ENCODE results near the gene C3orf22. TPM values are rescaled to one million over a fixed set of nuclear protein-coding genes. Genes with fewer than 3 reads are reported as not detected.
"Not testable (repeated sequence)": the region's sequence is repeated elsewhere in the genome, so short reads cannot be mapped to it uniquely, and the experiment has no call there.

The C3orf22 gene
- polyA plus RNA-seq, 3 donors = not detected

- Mint-ChIP-seq H3K9me3 (peaks cover 5 to 15% (median 10%) of the 10 kb centered on the region in 7 donors), H3K4me1 (peaks cover 5% of the 10 kb centered on the region), H3K27ac (no peak overlapping the region), H3K36me3 (peaks cover 0 to 2% of the 10 kb centered on the region in 2 donors), H3K27me3 (ENCODE audit: low read depth in 3 of 3) (peaks cover 0 to 1% (median 1%) of the 10 kb centered on the region in 3 donors), H3K4me3 (no peak overlapping the region)
- Histone ChIP-seq H3K9me3 (replicated peaks in 1 of 2; ENCODE audit: control insufficient read depth in 1 of 2, insufficient read depth in 1 of 2, low read length in 2 of 2) (peaks cover 0 to 7% of the 10 kb centered on the region in 2 donors), H3K9ac (ENCODE audit: insufficient read depth, low read length, poor library complexity, severe bottlenecking) (no peak overlapping the region), H3K79me2 (ENCODE audit: insufficient read depth, low read length) (no peaks in the 10 kb centered on the region), H3K36me3 (replicated peaks in 1 of 2; ENCODE audit: control insufficient read depth in 1 of 2, insufficient read depth in 2 of 2, low read length in 2 of 2) (no peaks in the 10 kb centered on the region), H4K20me1 (ENCODE audit: insufficient read depth, low read length) (no peaks in the 10 kb centered on the region), H3K27ac (ENCODE audit: low read depth in 1 of 2, low read length in 2 of 2) (no peak overlapping the region), H3K4me3 (replicated peaks in 1 of 3; ENCODE audit: low read depth in 2 of 3, low read length in 3 of 3) (no peak overlapping the region), H2AFZ (ENCODE audit: insufficient read depth, low read depth, low read length, poor library complexity, severe bottlenecking) (no peak overlapping the region), H3K4me2 (replicated peaks; ENCODE audit: extremely low read depth, low read length, poor library complexity, severe bottlenecking) (no peak overlapping the region), H3K4me1 (ENCODE audit: control insufficient read depth in 1 of 2, insufficient read depth in 2 of 2, low read length in 2 of 2) (no peaks in the 10 kb centered on the region), H3K27me3 (ENCODE audit: control insufficient read depth in 2 of 2, insufficient read depth in 2 of 2, low read length in 2 of 2) (no peaks in the 10 kb centered on the region)
- no peak for DNase-seq
- no peak for TF ChIP-seq CTCF (IDR thresholded peaks at IDR 0.05)
- WGBS (ENCODE audit: insufficient coverage) = 36% methylated on average over 1 of the region's 1 CpG
- intact Hi-C loops (cut with micrococcal nuclease) = no loop called here
Observed at GRCh38 chr3:126599101-126599500, 40.4 kb upstream of the C3orf22 start.

- H3K27ac ChIP-seq (ENCODE audit: low read depth in 1 of 2, low read length in 2 of 2); H3K4me3 Mint-ChIP-seq; H3K4me1 Mint-ChIP-seq; H3K36me3 Mint-ChIP-seq; H3K27me3 ChIP-seq (ENCODE audit: control insufficient read depth in 2 of 2, insufficient read depth in 2 of 2, low read length in 2 of 2); H4K20me1 ChIP-seq (ENCODE audit: insufficient read depth, low read length); H3K9me3 ChIP-seq (replicated peaks in 1 of 2; ENCODE audit: control insufficient read depth in 1 of 2, insufficient read depth in 1 of 2, low read length in 2 of 2); H3K36me3 ChIP-seq (replicated peaks in 1 of 2; ENCODE audit: control insufficient read depth in 1 of 2, insufficient read depth in 2 of 2, low read length in 2 of 2); intact Hi-C loops (cut with micrococcal nuclease); H3K27me3 Mint-ChIP-seq (ENCODE audit: low read depth in 3 of 3); H3K79me2 ChIP-seq (ENCODE audit: insufficient read depth, low read length); H3K4me1 ChIP-seq (ENCODE audit: control insufficient read depth in 1 of 2, insufficient read depth in 2 of 2, low read length in 2 of 2); H3K27ac Mint-ChIP-seq; H3K4me2 ChIP-seq (replicated peaks; ENCODE audit: extremely low read depth, low read length, poor library complexity, severe bottlenecking); H3K4me3 ChIP-seq (replicated peaks in 1 of 3; ENCODE audit: low read depth in 2 of 3, low read length in 3 of 3); H2AFZ ChIP-seq (ENCODE audit: insufficient read depth, low read depth, low read length, poor library complexity, severe bottlenecking); DNase-seq; H3K9ac ChIP-seq (ENCODE audit: insufficient read depth, low read length, poor library complexity, severe bottlenecking): not testable (repeated sequence)
- WGBS (ENCODE audit: insufficient coverage) = 92% methylated on average over 2 of the region's 4 CpGs
- H3K9me3 Mint-ChIP-seq = peaks cover 7 to 29% (median 15%) of the 10 kb centered on the region in 7 donors
Observed at GRCh38 chr3:126595479-126595878, 36.7 kb upstream of the C3orf22 start.

- H3K4me3 Mint-ChIP-seq; H3K27ac Mint-ChIP-seq; H3K27me3 Mint-ChIP-seq (ENCODE audit: low read depth in 3 of 3); H3K4me1 Mint-ChIP-seq; H3K79me2 ChIP-seq (ENCODE audit: insufficient read depth, low read length); DNase-seq; H3K27me3 ChIP-seq (ENCODE audit: control insufficient read depth in 2 of 2, insufficient read depth in 2 of 2, low read length in 2 of 2); H3K36me3 ChIP-seq (replicated peaks in 1 of 2; ENCODE audit: control insufficient read depth in 1 of 2, insufficient read depth in 2 of 2, low read length in 2 of 2); H3K27ac ChIP-seq (ENCODE audit: low read depth in 1 of 2, low read length in 2 of 2); H3K4me1 ChIP-seq (ENCODE audit: control insufficient read depth in 1 of 2, insufficient read depth in 2 of 2, low read length in 2 of 2); H4K20me1 ChIP-seq (ENCODE audit: insufficient read depth, low read length); H3K4me3 ChIP-seq (replicated peaks in 1 of 3; ENCODE audit: low read depth in 2 of 3, low read length in 3 of 3); H3K9me3 ChIP-seq (replicated peaks in 1 of 2; ENCODE audit: control insufficient read depth in 1 of 2, insufficient read depth in 1 of 2, low read length in 2 of 2); intact Hi-C loops (cut with micrococcal nuclease); H3K4me2 ChIP-seq (replicated peaks; ENCODE audit: extremely low read depth, low read length, poor library complexity, severe bottlenecking); H2AFZ ChIP-seq (ENCODE audit: insufficient read depth, low read depth, low read length, poor library complexity, severe bottlenecking); H3K9ac ChIP-seq (ENCODE audit: insufficient read depth, low read length, poor library complexity, severe bottlenecking); H3K36me3 Mint-ChIP-seq: not testable (repeated sequence)
- H3K9me3 Mint-ChIP-seq = peaks cover 9 to 36% (median 21%) of the 10 kb centered on the region in 7 donors
- WGBS (ENCODE audit: insufficient coverage) = 77% methylated on average over 4 of the region's 5 CpGs
Observed at GRCh38 chr3:126591515-126591914, 32.8 kb upstream of the C3orf22 start.
